Activated effector memory CD4-positive, alpha-beta T cell treated with anti-CD3 and anti-CD28 coated beads, Interleukin-2, amount 50 U/mL, for 16 hours (primary cell): ENCODE data around the gene SLC22A17.
"Not testable (repeated sequence)": the region's sequence is repeated elsewhere in the genome, so short reads cannot be mapped to it uniquely, and the experiment has no call there.

Experiments
- DNase-seq: peaks from one replicate; pipeline ENCODE4 v3.0.0-alpha.2; 2020

SLC22A17 gene

DNA sequence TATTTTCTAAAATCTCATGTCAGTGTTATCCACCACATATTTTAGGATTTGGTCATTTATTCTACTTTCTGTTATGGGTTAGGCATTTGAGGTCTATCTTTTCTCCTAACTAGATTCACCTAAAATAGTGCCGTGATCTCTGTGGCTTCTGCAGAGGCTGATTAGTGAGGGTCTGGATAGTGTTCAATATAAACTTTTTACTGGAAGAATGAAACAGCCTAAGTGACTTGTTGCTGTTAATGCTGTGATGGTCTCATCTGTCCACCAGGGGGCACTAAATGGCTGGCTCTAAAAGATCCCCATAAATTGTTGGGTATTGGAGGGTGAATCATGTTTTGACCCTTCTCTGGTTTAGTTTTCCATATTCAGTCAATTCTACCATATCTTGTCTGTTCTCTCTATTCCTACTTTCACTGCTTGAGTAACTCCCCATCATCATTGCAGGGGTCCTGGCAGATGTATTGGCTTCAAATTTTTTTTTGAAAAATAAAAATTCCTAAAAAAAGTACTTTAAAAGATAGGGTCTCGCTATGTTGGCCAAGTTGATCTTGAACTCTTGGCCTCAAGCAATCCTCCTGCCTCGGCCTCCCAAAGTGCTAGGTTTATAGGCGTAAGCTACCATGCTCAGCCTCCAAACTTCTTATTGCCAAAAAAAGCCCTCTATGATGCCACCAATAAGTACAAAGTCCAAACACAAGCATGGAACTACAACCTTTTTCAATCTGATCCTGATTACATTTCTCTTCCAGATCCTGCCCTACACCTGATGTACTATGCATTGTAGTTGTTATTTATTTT is 24.5 kb downstream of the SLC22A17 start:
- DNase-seq = peak; percentile 86

- no peak for DNase-seq
These were observed 26.0 kb downstream of the SLC22A17 start for GRCh38 chr14:23326491-23327332.

GRCh38 chr14:23325746-23326145 is 26.9 kb downstream of the SLC22A17 start:
- DNase-seq = not testable (repeated sequence)

GRCh38 chr14:23324993-23325392 is 27.7 kb downstream of the SLC22A17 start:
- no peak for DNase-seq

GRCh38 chr14:23324455-23324846 is 28.2 kb downstream of the SLC22A17 start:
- DNase-seq = no peak

DNA sequence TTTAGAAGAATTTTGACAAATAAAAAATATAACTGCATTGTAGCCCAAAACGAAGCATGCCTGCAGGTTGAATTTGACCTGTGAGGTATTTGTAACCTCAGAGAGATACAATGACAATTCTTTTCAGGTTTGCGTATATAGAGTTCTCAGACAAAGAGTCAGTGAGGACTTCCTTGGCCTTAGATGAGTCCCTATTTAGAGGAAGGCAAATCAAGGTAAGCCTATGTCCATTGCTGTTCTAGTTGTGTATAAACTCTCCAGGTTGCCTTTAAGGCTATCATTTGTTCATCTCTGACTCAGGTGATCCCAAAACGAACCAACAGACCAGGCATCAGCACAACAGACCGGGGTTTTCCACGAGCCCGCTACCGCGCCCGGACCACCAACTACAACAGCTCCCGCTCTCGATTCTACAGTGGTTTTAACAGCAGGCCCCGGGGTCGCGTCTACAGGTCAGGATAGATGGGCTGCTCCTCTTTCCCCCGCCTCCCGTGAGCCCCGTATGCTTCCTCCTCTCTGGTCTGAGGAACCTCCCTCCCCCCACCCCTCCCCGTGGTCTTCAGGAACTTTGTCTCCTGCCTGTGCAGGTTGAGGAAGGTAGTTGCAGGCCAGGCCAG is 28.7 kb downstream of the SLC22A17 start:
- DNase-seq = no peak

- no peak for DNase-seq
These were observed 29.8 kb downstream of the SLC22A17 start for GRCh38 chr14:23322568-23323517.

DNA sequence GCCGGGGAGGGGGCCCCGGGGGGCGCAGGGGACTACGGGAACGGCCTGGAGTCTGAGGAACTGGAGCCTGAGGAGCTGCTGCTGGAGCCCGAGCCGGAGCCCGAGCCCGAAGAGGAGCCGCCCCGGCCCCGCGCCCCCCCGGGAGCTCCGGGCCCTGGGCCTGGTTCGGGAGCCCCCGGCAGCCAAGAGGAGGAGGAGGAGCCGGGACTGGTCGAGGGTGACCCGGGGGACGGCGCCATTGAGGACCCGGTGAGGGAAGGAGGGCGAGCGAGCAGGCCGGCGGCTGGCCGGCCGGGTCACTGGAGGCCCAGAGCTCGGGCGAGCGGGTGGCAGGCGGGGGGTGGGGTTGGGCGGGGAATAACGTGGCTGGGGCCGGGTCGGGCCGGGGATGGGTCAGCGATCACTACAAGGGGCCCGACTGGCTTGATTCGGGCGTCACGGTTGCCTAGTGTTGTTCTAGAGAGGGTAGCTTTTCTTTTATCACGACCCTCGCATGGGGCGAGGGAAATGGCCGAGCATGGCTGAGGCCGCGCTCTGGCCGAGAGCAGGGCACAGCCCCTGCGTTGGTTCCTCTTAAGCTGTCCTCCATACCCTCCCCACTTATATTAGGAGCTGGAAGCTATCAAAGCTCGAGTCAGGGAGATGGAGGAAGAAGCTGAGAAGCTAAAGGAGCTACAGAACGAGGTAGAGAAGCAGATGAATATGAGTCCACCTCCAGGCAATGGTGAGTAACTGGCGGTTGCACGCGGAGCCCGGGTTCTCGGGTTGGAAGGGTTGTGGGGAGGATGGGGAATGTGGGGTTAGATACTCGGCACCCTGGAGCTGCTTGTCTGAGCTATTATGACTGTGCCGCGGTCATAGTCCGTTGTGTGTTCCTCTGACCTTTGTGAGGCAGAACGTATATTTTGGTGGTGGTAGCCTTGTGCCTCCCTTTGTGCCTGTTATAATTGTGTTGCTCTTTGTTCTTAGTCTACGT is 30.8 kb downstream of the SLC22A17 start:
- DNase-seq = peak; percentile 85

DNA sequence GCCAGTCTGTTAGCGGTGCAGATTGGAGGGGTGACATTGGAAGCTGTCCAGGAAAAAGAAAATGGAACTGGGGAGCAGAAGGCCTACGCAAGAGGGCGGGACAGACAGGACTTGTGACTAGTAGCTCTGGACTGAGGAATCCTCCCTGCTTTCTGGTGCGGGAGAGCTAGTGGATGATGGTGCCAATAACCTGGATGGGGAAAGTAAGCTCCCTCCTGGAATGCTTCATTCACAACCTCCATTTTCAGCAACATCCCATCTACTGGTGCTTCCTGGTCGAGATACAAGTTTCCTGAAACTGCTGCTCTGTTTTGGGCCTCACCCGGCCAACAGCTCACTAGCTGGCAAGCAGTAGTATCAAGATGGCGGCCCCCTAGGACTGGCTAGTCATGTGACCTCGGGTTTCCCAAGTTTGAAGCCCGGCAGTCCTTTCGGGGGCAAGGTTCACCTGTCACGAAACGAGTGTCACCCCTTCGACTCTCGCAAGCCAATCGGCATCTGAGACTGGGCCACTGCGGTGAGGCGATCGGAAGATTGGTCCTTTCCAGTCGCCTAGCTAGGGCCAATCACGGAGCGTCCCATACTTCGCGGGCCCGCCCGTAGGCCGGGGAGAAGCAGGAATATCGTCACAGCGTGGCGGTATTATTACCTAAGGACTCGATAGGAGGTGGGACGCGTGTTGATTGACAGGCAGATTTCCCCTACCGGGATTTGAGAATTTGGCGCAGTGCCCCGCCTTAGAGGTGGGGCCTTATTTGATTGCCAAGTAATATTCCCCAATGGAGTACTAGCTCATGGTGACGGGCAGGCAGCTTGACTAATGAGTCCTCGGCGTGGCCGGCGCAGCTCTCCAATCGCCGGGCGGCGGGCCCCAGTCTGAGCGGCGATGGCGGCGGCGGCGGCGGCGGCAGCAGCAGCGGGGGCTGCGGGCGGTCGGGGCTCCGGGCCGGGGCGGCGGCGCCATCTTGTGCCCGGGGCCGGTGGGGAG is 31.8 kb downstream of the SLC22A17 start, which contains the start of gene PABPN1:
Gene PABPN1, plus strand, starts transcription at position 874 of the 988 bp plus-strand sequence. Its CDS starts 13 bp downstream, at position 887.
- DNase-seq = peak; percentile 98

DNA sequence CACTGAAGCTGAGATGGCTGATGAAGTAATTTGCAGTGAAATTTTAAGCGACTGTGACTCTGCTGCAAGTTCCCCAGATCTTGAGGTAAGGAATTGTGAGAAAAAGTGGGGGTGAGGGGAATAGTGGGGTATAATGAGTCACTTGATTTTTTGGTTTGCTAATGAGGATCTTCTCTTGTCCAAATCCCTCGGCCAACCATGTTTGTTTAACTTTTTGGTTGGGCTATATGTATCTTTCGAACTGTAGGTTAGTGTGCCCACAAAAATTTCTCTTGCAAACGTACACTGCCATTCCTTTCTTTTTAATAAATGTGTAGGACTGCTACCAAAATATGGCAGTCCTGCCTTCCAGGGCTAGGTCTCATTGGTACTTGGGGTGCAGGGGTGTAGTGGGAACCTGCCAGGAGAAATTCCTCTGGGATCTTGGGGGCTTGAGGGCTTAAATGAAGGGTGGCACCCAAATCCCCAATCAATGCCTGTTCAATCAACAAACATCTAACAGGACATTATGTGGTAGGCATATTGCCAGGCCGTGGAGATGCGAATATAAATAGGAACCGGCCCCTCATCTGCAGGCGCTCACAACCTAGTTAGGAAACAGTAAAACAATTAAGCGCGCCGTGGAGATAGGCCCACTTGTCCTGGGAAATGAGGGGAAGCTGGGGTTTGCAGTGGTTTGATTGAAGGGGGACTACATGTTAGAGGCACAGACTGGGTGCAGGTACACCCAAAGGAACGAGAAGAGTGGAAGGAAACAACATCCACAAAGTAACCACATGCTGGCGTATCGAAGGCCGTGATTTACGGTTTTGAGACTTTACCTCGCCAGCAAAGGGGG is 32.7 kb downstream of the SLC22A17 start:
- DNase-seq = no peak

- no peak for DNase-seq
These were observed 36.4 kb downstream of the SLC22A17 start for GRCh38 chr14:23316300-23316699.

- DNase-seq = no peak
These were observed 42.1 kb downstream of the SLC22A17 start for GRCh38 chr14:23310546-23310945.

GRCh38 chr14:23308721-23309445 is 43.8 kb downstream of the SLC22A17 start:
- DNase-seq = no peak

DNA sequence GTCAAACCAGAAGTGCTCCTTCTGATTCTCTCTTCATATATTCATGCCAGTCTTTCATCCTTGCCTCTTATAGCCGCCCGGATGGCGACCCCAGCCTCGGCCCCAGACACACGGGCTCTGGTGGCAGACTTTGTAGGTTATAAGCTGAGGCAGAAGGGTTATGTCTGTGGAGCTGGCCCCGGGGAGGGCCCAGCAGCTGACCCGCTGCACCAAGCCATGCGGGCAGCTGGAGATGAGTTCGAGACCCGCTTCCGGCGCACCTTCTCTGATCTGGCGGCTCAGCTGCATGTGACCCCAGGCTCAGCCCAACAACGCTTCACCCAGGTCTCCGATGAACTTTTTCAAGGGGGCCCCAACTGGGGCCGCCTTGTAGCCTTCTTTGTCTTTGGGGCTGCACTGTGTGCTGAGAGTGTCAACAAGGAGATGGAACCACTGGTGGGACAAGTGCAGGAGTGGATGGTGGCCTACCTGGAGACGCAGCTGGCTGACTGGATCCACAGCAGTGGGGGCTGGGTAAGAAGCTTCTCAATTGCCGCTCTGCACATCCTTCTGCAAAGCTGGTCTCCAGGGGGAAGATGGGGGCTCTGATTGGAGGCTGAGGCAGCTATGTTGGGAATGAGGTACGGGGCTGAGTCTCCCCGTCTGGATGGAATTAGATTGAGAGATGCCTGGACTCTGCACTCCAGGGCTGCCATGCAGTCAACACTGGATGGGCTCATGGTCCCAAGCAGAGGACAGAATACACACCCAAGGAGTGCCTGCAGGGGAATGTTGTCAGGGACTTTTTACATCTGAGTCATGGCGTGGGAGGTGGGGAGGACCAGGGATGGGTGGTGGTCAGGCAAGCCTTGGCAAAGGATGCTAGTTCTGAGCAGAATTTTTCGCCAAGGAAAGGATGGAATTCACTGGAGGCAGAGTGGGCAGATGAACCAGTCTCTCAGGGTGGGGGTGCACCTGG is 44.7 kb downstream of the SLC22A17 start:
- no peak for DNase-seq

- DNase-seq = no peak
These were observed 45.5 kb downstream of the SLC22A17 start for GRCh38 chr14:23307146-23307530.

DNA sequence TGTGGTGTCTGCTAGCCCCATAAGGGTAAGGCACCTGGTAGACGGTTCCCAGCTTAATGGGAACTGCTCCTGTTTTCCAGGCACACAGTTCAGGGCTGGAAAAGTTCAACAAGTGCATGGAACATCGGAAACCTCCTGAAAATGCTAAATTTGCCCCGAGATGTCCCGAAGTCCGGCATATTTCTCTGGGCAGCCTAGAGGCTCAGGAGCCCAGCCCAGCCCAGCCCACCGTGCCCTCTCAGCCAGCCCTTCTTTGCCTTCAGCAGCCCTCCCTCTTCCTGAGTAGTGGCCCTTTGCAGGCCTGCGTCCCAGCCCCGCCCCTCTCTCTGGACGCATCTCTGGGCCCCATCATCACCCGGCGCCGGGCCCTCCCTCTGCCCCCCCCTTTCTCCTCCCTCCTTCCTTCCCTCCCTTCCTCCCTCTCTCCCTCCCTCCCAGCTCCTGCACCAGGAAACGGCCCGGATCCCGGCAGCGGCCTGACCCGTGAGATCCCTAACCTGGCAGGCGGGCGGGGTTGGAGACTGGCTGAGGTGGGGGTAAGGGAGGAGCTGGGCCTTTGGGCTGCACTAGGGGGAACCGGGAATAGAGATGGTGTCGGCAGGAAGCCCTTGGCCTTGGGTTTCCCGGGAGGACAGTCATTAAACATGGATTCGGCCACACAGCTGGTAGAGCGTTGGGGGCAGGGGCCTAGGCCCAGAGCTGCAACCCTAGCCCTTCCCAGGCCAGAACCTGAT is 46.1 kb downstream of the SLC22A17 start, which contains the start of gene BCL2L2:
Gene BCL2L2, plus strand, starts transcription at position 422 of the 734 bp plus-strand sequence. CDS start 935 bp downstream, outside the sequence.
- no peak for DNase-seq
